Mucosa of descending colon (tissue), 3 donors: ENCODE measurements around the gene DNAH9. TPM values are rescaled to one million over a fixed set of nuclear protein-coding genes. Genes with fewer than 3 reads are reported as not detected.

Source experiments
- ATAC-seq: fragments of 200-7000 bp; cut with Tn5 transposase; one replicate; pipeline ENCODE4 v1.9.1; 2020; ENCODE audit warnings: mild to moderate bottlenecking, moderate library complexity
- DNase-seq, 3 donors: peaks; one replicate each; pipeline ENCODE4 v3.0.0-alpha.2; 2020
- H3K36me3 ChIP-seq: fragments of 200-600 bp; one replicate; pipeline ENCODE4 v1.8.0; 2021; ENCODE audit warnings: low read depth, mild to moderate bottlenecking
- H3K4me1 ChIP-seq: fragments of 200-600 bp; one replicate; pipeline ENCODE4 v1.8.0; 2021; ENCODE audit warnings: low read depth, mild to moderate bottlenecking
- H3K4me3 ChIP-seq: fragments of 200-600 bp; one replicate; pipeline ENCODE4 v1.8.0; 2021; ENCODE audit warnings: mild to moderate bottlenecking
- H3K9me3 ChIP-seq: fragments of 200-600 bp; one replicate; pipeline ENCODE4 v1.8.0; 2021; ENCODE audit warnings: mild to moderate bottlenecking
- CTCF ChIP-seq: fragments of 200-600 bp; IDR thresholded peaks from one replicate; pipeline ENCODE4 v1.8.0; 2022; ENCODE audit warnings: antibody characterized with exemption, mild to moderate bottlenecking
- intact Hi-C, 2 donors: fragments of 100-400 bp; cut with DNase I in 1 of 2; cut with micrococcal nuclease in 1 of 2; formaldehyde crosslinking; loops; one replicate each; pipeline versions ENCODE4 v1.11.0 to v1.11.1; 2022; cut with DNase I, micrococcal nuclease
- total RNA-seq, 3 donors: library from RNA; stranded (reverse); fragmentation: NEBNext Ultra II Directional in 2 of 3; extraction: Animal tissue kit (Norgen Biotek cat#: 25700) in 2 of 3; gene quantifications; one replicate each; pipeline versions ENCODE4 v1.2.1 to v1.2.4, GENCODE V29; 2021 to 2023
- donor health status: DM: no; HTN: no; CAD: no; lungs with moderate emphysema.
- donor health status: DM: no; HTN: no; CAD: no.
- donor health status: DM: no; HTN: yes; CAD: no.

DNAH9 gene
- total RNA-seq, 3 donors from 2014 or later = 0.41 to 1.5 (median 0.79) TPM

- Histone ChIP-seq H3K4me1 (no peaks in the 10 kb centered on the region), H3K9me3 (no peaks in the 10 kb centered on the region), H3K4me3 (no peak overlapping the region), H3K36me3 (no peaks in the 10 kb centered on the region)
- ATAC-seq (no peak), DNase-seq (no peak)
- no peak for TF ChIP-seq CTCF
- intact Hi-C loops = no loop called here
These were observed 120.9 kb downstream of the DNAH9 start for GRCh38 chr17:11719203-11719602.

GRCh38 chr17:11719856-11720255, 121.6 kb downstream of the DNAH9 start:
- Histone ChIP-seq H3K36me3 (no peaks in the 10 kb centered on the region), H3K4me1 (no peaks in the 10 kb centered on the region), H3K4me3 (no peak overlapping the region), H3K9me3 (no peaks in the 10 kb centered on the region)
- ATAC-seq = no peak
- TF ChIP-seq CTCF = no peak
- no peak for DNase-seq
- intact Hi-C loops = no loop called here

GRCh38 chr17:11720816-11721215, 122.5 kb downstream of the DNAH9 start:
- Histone ChIP-seq H3K9me3 (no peaks in the 10 kb centered on the region), H3K4me1 (no peaks in the 10 kb centered on the region), H3K36me3 (no peaks in the 10 kb centered on the region), H3K4me3 (no peak overlapping the region)
- no peak for DNase-seq
- TF ChIP-seq CTCF = no peak
- intact Hi-C loops = no loop called here
- ATAC-seq = no peak

GRCh38 chr17:11730747-11731146, 132.5 kb downstream of the DNAH9 start:
- DNase-seq = no peak
- TF ChIP-seq CTCF = no peak
- Histone ChIP-seq H3K4me3 (no peak overlapping the region), H3K36me3 (no peaks in the 10 kb centered on the region), H3K9me3 (no peaks in the 10 kb centered on the region), H3K4me1 (no peaks in the 10 kb centered on the region)
- ATAC-seq = no peak
- intact Hi-C loops = no loop called here

GRCh38 chr17:11736613-11737312, 138.5 kb downstream of the DNAH9 start:
- no peak for TF ChIP-seq CTCF
- Histone ChIP-seq H3K4me1 (no peaks in the 10 kb centered on the region), H3K4me3 (no peak overlapping the region), H3K36me3 (no peaks in the 10 kb centered on the region), H3K9me3 (no peaks in the 10 kb centered on the region)
- ATAC-seq (no peak), DNase-seq (no peak)
- intact Hi-C loops = no loop called here

GRCh38 chr17:11737313-11737679, 139.0 kb downstream of the DNAH9 start:
- DNase-seq = no peak
- intact Hi-C loops = no loop called here
- H3K36me3 ChIP-seq = no peaks in the 10 kb centered on the region
- H3K4me3 ChIP-seq = no peak overlapping the region
- no peaks in the 10 kb centered on the region for H3K4me1 ChIP-seq
- ATAC-seq = no peak
- H3K9me3 ChIP-seq = no peaks in the 10 kb centered on the region
- no peak for TF ChIP-seq CTCF
